Limb (tissue), 2 donors: ENCODE data around the gene SP100.
"Not testable (repeated sequence)": the region's sequence is repeated elsewhere in the genome, so short reads cannot be mapped to it uniquely, and the experiment has no call there.

Experiments used
- DNase-seq, 2 donors: peaks; one replicate each; pipeline ENCODE4 v3.0.0-alpha.2; 2016; ENCODE audit errors: extremely low spot score in 2 of 2

The SP100 gene

DNA sequence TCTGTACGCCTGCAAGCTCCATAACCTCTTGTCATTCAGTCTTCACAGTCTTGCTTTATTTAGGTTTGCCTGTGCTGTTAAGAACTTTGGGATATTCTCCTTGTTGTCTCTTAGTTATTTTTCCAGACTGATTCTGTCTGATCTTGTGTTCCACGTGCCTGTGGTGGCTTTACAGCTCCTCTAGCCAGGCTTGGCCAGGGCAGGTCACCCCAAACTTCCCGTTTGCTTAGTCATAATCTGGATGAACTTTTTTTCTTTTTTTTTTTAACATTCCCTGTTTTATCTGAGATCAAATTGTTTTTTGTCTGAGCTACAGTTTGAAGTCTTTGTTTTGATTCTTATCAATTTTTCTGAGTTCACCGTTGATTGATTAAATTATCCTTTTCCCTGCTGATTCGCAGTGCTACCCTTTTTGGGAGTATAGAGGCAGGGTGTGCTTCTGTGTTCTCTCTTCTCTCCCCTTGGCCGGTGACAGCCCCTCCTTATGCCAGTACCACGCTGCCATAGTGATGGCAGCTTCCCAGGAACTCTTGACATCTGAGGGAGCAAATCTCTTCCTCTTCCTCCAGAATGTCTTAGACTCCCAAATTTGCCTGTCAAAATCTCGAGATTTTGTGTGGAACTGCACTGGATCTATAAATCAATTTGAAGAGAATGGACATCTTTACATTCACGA, 2.5 kb downstream of the SP100 start:
- DNase-seq: no peak

DNA sequence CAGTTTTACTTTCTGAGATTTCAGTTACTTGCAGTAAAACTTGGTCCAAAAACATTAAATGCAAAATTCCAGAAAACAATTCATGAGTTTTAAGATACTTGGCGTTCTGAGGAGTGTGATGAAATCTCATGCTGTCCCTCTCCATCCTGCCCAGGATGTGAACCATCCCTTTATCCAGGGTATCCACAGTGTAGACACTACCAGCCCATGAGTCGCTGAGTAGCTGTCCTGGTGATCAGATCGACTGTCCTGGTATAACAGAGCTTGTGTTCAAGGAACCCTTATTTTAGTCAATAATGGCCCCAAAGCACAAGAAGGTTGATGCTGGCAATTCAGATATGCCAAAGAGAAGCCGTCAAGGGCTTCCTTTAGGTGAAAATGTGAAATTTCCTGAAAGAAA, 3.2 kb downstream of the SP100 start:
- DNase-seq: no peak

DNA sequence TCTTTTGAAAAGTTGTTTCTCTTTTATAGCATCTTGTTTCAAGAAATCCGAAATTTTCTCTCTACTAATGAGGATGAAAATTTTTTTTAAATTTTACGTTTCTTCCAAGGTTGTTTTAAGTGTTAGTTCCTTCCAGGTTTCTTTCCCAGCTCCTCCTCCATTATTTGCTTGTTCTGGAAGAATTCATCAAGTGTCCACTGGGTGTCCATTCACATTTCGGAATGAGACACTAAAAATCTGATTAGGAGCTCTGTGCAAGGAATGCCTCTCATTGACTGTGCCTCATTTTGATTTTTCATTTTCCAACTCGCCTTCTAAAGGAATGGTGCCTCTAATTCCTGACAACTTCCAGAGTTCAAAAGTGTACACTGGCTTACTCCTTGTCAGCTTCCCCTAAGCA, 6.1 kb downstream of the SP100 start:
- DNase-seq: no peak

DNA sequence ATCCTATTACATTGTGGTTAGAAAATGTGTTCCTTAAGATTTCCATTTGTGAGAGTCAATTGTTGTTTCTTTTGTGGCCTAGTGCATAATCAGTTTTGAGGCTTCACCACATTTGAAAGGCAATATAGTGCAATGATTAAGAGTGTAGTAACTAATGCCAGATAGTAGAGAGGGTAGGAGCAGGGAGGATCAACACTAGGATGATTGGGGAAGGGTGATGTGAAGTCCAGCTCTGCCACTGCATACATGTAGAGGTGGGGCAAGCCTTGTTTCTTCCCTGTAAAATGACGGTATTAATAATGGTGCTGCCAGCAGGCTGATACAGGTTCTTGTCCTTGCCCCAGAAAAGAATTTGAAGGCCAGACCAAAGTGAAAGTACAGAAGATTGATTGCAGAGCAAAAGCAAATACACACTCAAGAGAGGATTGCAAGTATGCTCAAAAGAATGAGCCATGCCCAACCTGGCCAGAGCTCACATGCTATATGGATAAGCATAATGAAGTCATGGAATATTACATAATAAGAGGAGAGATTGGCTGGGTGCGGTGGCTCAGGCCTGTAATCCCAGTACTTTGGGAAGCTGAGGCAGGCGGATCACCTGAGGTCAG, 8.0 kb downstream of the SP100 start:
- no peak for DNase-seq

DNA sequence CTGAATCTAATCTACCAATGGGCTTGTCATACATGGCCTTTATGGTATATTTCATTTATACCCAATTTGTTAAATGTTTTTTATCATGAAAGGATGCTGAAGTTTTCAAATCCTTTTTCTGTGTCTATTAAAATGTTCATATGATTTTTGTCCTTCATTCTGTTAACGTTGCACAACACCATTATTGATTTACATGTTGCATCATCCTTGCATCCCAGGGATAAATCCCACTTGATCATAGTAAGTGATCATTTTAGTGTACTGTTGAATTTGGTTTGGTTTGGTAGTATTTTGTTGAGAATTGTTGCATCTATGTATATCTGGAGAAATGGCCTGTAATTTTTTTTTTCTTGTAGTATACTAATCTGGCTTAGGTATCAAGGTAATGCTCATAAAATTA, 9.4 kb downstream of the SP100 start:
- DNase-seq: no peak

DNA sequence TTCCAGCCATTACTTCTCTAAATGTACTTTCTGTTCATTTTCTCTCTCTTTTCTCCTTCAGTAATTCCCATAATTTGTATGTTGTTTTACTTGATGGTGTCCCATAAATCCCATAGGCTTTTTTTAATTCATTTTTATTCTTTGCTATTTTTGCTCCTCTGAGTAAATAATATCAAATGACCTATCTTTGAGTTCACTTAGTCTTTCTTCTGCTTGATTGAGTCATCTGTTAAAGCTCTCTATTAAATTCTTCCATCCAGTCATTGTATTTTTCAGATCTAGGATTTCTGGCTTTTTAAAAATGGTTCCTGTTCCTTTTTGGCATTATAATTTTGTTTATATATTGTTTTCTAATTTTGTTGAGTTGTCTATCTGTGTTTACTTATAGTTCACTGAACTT, 13.5 kb downstream of the SP100 start:
- no peak for DNase-seq

DNA sequence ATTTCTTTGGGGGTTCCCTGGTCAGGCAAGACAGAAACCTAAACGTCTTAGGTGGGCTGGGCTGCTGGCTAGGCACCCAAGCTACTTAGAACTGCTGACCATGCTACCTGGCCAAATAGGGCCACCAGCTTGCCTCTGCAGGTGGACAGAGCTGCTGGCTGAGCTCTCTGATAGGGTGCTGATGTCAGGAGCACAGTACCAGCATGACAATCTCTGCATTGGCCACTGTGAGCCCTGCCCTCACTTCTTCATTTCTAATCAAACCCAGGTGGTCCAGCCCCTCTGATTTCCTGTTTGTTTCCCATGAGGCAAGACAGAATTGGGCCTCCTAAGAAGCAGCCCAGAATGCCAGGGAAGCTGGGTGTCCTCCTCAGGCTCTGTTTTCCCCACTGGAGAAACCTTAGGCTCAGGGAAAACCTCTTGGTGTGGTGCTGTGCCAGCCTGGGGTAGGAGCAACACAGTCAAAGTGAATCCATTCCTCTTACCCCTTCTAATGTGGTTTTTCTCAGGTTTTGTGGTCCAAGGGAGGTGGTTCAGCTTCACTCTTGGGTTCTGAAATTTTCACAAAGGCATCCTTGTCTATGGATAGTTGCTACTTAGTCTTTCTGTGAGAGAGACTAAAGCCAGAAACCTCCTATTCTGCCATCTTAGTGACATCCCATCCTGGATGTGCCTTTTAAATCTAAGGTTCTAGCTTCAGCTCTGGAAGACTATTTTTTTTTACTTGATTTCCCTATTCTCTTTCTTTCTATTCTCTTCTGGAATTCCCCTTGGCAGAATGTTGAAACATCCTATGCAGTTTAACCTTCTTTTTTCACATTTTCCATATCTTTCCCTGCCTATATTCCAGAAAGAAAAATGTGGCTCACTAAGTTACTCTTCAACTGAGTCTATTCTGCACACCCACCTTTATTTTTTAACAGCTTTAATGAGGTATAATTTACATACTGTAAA, 15.2 kb downstream of the SP100 start:
- no peak for DNase-seq

DNA sequence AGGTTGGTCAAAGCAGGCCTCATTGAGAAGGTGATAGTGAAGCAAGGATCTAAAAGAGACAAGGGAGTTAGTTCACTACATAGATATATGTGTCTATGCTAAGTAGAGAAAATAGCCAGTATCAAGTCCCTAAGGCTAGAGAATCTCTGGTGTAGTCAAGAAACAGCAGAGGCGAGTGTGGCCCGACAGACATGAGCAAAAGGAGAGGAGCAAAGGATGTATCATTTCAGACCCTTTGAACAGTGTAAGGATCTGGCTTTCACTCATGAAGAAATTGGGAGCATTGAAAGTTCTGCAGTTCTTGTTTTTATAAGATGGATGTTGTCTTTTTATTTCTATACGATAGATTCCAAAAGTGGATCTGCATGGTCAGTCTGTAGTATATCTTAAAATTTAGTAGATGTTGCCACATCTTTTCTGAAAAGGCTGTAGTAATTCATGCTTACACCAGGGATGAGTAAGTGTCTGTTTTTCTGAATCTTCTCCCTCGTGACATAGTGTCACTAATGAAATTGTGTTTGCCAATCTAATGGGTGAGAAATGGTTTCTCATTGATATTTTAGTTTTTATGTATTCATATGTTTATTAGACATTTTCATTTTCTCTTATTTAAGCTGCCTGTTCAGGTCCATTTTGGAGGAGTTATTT, 18.8 kb downstream of the SP100 start:
- no peak for DNase-seq

DNA sequence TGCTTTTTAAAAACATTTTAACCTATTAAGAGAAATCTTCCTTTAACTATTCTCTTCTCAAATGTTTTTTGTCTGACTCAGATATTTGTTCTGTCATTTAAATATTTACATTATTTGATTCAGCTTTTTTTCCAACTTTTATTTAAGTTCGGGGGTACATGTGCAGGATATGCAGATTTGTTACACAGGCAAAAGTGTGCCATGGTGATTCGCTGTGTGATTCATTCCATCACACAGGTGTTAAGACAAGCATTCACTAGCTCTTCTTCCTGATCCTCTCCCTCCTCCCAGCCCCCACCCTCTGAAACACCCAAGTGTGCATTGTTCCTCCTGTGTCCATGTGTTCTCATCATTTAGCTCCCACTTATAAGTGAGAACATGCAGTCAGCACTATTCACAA, 19.4 kb downstream of the SP100 start:
- DNase-seq: no peak

DNA sequence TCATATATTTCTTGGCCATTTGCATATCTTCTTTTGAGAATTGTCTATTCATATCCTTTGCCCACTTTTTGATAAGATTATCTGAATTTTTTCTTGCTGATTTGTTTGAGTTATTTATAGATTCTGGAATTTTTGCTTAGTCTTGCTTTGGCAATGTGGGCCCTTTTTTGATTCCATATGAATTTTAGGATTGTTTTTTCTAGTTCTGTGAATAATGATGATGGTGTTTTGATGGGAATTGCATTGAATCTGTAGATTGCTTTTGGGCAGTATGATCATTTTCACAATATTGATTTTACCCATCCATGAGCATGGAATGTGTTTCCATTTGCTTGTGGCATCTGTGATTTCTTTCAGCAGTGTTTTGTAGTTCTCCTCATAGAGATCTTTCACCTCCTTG, 23.1 kb downstream of the SP100 start:
- not testable (repeated sequence) for DNase-seq

DNA sequence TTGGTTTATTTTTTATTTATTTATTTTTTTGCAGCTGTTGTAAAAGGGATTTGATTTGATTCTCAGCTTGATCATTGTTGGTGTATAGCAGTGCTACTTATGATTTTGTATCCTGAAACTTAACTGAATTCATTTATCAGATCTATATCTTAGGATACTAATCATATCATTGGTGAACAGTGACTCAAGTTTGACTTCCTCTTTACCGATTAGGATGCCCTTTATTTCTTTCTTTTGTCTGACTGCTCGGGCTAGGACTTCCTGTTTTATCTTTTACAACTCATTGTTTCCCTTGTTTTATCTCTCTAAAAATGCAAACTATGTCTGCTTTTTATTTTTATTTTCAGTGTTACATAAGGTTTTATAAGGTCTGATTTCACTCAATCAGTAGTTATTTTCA, 23.6 kb downstream of the SP100 start:
- DNase-seq: no peak

DNA sequence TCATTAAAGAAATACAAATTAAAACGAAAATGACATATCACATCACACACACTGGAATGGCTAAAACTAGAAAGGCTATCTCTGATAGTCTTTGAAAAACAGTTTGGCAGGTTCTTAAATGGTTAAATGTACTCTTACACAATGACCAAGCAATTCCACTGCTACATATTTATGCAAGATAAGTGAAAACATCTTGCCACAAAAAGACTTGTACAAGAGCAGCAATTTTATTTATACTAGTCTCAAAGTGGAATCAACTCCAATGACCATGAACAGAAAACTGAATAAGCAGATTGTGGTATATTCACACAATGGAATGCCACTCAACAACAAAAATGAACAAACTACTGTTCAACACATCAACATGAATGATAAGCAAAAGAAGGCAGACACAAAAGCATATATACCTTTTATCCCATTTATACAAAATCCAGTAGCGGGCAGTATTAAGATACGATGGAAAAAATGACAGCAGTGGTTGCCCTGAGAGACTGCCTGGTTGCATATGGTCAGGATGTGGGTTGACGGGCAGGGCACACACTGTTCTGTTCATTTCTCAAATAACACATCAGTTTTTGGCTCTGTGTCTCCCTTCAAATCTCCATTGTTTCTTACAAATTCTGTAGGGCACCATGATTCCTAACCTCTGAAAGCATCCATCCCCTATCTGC, 25.4 kb downstream of the SP100 start:
- DNase-seq: no peak

DNA sequence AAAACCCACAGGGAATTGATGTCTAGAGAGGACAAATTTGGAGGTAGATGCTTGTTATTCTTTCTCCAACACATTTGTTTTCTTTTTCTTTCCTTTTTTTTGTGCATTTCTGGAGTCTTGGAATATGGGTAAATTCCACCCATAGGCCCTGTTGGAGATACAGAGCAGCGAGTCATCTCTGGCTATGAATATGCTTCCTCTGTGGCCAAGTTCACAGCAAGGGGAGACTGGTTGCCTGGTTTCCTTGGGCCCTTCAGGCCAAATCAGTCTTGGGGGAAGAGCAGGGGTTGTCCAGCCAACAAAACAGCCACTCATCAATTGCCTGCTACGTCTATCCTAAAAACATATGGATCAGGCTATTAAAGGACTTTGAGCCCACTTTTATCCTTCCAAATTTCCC, 27.5 kb downstream of the SP100 start:
- no peak for DNase-seq

DNA sequence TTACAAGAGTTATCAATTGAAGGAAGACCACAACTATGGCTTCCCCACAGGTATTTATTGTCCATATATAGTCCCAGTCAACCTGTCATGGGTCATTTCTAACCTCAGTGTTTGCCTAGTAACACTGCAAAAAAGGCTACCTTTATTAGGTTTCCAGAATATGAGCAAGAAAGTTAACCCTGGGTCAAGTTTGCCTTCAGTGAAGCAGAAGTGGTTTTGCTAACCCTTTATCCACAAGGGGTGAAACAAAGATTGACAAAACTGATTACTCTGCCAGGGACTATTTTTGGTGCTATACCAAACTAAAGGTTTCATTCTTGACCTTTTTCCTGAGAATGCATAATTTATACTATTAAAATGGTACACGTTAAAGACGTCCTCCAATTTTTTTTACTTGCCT, 28.8 kb downstream of the SP100 start:
- no peak for DNase-seq

DNA sequence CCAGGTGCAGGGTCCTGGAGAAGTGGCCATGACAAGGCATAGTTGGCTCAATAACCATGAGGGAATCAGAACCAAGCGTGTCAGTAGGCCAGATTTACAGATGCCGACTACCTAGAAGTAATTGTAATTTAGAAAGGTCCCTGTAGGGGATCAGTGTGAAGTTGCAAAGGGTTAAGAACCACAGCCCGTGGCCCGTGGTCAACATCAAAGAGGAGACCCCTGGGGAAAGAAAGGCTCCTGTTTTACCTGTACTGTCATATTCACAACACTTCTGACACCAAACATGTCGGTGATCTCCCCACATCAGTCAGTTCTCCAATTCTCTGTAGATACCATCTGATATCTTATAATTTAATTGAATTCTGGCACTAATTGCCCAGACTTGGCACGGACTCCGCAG, 31.0 kb downstream of the SP100 start:
- no peak for DNase-seq

DNA sequence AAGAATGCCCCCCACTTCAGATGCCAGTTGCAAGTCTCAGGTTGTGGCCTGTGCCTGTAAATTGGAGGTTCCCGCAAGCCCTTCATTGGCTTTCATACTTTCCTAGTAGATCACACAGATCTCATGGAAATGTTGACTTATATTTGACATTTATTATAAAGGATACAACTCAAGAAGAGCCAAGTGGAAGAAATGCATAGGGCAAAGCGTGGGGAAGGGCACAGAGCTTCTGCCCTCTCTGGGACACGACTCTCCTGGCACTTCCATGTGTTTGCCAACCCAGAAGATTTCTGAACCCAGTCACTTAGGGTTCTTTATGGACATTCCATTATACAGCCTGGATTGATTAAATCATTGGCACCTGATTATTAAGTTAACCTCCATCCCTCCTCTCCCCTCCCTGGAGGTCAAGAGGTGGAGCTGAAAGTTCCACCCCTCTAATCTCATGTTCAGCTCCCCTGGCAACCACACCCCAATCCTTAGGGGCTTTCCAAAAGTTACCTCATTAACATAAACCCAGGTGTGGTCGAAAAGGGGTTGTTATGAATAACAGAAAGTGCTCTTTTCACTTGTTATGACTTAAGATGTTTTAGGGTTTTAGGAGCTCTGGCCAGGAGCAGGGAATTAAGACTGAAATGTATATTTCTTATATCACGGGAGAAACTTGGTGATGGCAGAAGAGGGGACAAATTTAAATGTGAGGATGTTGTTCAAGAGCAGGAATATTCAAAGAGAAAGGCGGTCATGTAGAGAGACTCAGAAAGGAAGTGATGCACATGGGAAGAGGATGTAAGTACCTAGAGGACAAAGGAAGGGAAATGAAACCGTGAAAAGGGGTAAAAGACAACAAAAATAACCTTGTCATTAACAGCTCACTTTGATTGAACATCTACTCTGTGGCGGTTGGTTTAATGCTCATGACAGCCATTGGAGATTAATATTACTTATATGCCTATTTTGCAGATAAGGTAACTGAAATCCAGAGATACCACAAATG, 31.8 kb downstream of the SP100 start:
- DNase-seq: no peak

DNA sequence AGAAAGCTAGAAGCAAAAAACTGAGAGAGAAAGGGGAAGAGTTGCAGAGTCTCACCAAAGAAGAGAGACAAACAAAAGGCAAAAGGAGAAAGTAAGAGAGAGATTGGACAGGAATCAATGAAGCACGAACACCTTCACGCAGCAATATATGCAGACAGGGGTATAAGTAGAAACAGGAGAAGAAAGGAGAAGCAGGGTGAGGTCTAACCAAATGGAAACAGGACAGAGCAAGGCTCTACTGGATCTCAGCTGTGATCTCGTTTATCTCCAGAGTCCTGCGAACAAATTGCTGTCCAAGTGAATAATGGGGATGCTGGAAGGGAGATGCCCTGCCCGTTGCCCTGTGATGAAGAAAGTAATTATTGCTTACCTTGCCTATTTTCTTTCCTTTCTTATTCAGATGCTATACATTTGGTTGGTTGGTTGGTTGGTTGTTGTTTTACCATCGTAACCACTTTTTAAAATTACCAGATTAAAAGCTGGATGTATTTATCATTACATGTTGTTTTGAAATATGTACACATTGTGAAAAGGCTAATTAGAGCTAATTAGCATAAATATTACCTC, 34.0 kb downstream of the SP100 start:
- DNase-seq: no peak

DNA sequence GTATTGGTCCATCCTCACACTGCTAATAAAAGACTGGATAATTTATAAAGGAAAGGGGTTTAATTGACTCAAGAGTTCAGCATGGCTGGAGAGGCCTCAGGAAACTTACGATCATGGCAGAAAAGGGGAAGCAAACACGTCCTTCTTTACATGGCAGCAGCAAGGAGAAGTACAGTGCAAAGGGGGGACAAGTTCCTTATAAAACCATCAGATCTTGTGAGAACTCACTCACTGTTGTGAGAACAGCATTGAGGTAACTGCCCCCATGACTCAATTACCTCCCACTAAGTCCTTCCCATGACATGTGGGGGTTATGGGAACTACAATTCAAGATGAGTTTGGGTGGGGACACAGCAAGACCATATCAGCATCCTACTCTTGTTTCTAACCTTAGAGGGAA, 37.0 kb downstream of the SP100 start:
- no peak for DNase-seq

DNA sequence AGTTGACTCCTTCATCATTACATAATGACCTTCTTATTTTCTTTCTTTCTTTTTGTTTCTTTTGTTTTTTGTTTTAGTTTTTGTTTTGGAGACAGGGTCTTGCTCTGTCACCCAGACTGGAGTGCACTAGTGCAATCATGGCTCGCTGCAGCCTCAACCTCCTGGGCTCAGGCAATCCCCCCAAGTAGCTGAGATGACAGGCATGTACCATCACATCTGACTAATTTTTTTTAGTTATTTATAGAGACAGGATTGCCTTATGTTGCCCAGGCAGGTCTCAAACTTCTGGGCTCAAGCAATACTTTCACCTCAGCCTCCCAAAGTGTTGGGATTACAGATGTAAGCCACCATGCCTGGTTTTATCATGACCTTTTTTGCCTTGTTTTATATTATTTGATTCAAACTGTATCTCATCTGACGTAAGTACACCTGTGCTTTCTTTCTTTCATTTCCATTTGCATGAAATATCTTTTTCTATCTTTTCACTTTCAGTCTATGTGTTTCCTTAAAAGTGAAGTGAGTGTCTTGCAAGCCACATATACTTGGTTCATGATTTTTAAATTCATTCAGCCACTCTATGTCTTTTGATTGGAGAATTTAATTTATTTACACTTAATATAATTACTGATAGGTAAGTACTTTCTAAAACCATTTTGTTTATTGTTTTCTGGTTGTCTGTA, 39.1 kb downstream of the SP100 start:
- no peak for DNase-seq
